RWPE1 (cell line): Measurements from ENCODE around the gene MYO1A.
"Not testable (repeated sequence)": the region's sequence is repeated elsewhere in the genome, so short reads cannot be mapped to it uniquely, and the experiment has no call there.

ENCODE experiments used
- CTCF ChIA-PET: fragments of 350-600 bp; sonication (Branson Sonifier 250); formaldehyde crosslinking; extraction: SDS; loops from one replicate; lab custom pipeline; 2021; lab: Yijun Ruan, JAX
- POLR2A ChIA-PET: fragments of 400-600 bp; formaldehyde crosslinking; extraction: SDS; loops from one replicate; lab custom pipeline; 2020; ENCODE audit warnings: antibody characterized with exemption; ENCODE audit not compliant: low non-redundant PET; lab: Yijun Ruan, JAX
- DNase-seq: peaks from one replicate; pipeline ENCODE4 v3.0.0; 2012; ENCODE audit warnings: low spot score
- H3K27ac ChIP-seq: fragments of 450-650 bp; 2 replicates; pipeline ENCODE4 v1.5.1; 2017
- CTCF ChIP-seq: fragments of 450-650 bp; conservative IDR thresholded peaks from 2 replicates; pipeline ENCODE4 v1.5.1; 2017; ENCODE audit warnings: low read depth, mild to moderate bottlenecking

Gene MYO1A

DNA sequence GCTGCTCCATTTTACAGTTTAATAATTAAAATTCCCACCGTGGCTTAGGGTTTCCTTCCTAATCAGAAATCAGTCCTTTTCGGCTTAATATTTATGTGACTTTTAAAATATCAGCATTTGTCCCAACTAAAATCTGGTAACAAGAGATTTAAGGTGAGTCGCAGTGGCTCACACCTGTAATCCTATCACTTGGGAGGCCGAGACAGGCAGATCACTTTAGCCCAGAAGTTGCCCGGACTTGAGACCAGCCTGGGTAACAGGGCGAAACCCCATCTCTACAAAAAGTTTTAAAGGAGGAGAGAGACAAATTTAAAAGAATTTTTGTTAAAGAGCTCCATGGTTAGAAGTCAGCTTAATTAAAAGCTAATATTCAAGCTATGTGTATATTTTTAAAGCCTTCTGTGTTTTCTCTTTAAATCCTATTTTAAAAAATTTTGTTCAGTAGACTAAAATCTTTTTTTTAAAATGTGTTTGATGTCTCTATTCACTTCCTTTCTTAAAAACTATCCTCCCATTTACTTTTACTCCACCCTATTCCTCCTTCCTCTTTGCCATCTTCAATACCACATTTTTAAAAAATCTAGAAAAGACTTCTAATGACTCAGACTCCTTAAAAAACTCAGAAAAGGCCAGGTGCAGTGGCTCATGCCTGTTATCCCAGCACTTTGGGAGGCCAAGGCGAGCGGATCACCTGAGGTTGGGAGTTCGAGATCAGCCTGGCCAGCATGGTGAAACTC, 29.8 kb downstream of the MYO1A start:
- CTCF ChIA-PET, result interaction anchor here (0.6 to 1.1 kb wide), 3 partner anchors 28 to 408 kb away, joined by 3 to 4 read pairs (median 3); no protein-coding TSS in a partner anchor
- no peak overlapping the region for H3K27ac ChIP-seq
- no peak for TF ChIP-seq CTCF
- POLR2A ChIA-PET, result no interaction called here
- no peak for DNase-seq

DNA sequence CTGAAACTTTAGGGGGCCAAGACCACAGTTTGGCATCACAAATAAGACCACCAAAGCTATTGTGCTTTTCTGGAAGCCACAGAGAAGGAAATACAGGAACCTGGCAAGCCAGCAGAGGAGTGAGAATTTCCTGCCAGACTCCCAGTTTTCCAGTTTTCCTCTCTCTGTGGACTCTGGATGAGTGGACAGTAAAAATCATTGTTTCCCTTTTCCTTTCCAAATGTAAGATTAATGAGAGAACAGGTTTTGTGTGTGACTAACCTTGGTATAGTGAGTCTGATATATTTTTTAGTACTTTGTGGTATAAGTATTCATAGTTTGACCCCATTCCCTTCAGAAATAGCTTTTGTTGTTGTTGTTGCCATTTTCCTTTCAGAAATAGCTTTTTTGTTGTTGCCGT, 31.0 kb downstream of the MYO1A start:
- no peak for DNase-seq
- ChIA-PET POLR2A (no interaction called here), CTCF (interaction anchor here (0.6 to 1.0 kb wide), 3 partner anchors 12 to 79 kb away, joined by 3 read pairs; no protein-coding TSS in a partner anchor)
- no peak for TF ChIP-seq CTCF
- no peak overlapping the region for H3K27ac ChIP-seq

DNA sequence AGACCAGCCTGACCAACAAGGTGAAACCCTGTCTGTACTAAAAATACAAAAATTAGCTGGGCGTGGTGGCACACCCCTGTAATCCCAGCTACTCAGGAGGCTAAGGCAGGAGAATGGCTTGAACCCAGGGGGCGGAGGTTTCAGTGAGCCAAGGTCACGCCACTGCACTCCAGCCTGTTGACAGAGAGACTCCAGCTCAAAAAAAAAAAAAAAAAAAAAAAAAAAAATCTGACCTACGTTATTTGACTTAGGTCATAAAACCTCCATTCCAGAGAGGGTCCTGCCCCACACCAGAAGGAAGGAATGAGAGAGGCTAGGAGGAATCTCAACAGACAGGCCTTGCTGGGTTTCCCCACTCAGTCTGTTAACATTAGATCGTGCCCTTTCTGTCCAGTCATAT, 31.6 kb downstream of the MYO1A start:
- CTCF ChIA-PET, result interaction anchor here (0.6 to 1.0 kb wide), 2 partner anchors 14 to 443 kb away, joined by 3 read pairs; no protein-coding TSS in a partner anchor
- POLR2A ChIA-PET, H3K27ac ChIP-seq, DNase-seq: not testable (repeated sequence)

DNA sequence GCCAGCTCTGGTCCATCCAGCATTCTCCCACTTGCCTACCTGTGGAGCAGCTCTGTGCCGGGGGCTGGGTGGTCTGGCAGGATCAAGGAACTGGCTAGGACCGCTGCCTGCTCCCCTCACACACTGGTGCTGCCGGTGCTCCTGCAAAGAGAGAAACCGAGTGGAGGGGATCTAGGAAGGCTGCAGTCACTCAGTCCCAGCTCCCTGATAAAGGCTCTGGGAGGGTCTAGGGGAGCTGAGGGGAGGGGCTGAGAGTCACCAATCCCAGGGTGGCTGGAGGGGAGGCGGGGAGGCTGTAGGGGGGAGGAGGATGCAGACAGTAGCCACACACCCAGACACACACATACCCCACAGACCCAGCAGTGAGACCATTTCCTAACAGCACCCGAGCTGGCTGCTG, 33.6 kb downstream of the MYO1A start, which contains the start of gene TAC3:
Gene TAC3, minus strand, starts transcription at position 182 of the 400 bp plus-strand sequence. CDS start 732 bp downstream, outside the sequence.
- no peak for DNase-seq
- no peak within 1 kb of the TSS for H3K27ac ChIP-seq
- no peak for TF ChIP-seq CTCF
- ChIA-PET CTCF (interaction anchor here (0.8 to 1.1 kb wide), 3 partner anchors 8 to 46 kb away, joined by 4 to 6 read pairs (median 4); no protein-coding TSS in a partner anchor), POLR2A (interaction anchor here (0.5 kb wide), 1 partner anchor 96 kb away, joined by 3 read pairs; no protein-coding TSS in a partner anchor)

DNA sequence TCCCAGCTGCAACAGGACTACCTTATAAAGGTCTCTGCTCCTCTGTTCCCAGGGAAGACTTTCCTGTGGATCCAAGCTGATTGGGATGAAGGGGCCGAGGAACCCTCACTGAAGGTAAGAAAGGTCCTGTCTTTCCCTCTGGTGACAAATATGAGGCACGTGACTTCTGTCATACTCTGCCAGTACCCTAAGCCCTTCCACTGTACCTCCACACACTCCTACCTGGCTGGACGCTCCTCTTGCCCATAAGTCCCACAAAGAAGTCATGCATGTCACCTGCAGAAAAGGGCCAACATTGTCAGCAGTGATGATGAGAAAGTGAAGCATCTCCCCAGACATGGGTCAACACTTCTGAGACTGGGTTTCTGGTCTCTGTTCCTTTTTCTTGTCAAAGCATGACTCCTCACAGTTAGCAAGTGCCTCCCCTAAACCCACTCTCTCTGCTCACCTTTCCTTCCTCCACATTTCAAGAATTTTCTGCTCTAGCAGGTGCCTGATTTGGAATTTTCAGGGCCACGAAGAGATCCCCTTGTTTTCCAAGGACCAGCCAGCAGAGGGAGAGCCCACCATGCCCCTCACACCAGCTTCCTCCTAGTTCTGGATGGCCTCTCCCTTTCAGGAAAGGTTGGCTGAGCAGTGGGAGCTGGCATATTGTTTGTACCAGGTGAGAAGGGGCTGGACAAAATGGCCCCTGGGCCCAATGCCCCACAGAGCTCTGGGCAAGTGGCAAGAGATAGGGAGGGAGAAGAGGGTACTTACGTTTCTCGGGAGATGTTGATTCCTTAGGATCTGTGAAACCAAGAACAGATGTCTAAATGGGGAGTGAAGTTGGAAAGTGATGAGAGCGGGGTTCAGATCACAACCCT, 37.1 kb downstream of the MYO1A start:
- no peak for TF ChIP-seq CTCF
- no peak for DNase-seq
- ChIA-PET POLR2A (no interaction called here), CTCF (no interaction called here)
- H3K27ac ChIP-seq, result no peak overlapping the region

DNA sequence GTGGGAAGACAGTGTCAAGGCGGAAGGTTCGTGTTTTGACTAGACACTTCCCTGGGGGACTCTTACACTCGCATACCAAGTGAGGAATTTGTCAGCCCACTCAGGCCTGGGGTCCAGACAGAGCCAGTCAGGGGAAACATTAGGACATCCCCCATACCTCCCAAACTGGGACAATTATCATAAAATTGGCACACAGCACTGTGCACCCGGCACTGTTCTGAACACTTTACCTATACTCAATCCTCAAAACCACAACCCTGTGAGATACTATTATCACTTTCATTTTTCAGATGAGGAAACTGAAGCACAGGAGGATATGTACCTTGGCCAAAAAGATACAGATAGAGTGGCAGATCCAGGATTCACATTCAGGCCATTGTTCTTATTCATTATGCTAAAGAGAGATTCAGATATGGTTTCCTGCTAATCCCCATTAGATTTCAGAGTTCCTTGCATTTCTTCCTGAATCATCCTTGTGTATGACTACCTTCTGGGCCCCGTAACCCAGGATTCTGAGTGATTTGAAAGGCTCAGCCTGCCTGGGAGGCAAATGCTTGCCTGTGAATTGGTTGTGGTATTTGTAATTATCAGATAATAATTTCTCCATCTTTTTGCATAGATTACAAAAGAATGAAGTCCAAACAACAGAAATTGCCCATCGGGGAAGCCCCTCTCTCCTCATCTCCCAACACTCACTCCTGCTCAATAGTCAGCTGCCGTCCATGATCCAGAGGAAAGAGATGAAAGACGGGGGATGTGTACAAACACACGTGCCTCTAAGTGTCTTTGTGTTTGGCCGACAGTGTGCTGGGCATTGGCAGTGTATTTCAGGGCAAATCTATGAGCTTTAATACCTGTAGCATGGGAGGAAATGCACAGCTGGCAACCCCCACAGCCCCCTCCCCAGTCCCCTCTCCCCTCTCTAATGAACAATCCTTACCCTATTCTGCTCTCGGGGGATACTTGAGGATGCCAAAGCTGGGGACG, 38.2 kb downstream of the MYO1A start:
- ChIA-PET POLR2A (no interaction called here), CTCF (interaction anchor here (1.3 kb wide), 1 partner anchor 10 kb away, joined by 5 read pairs; no protein-coding TSS in a partner anchor)

More for the DNA sequence above, 38.2 kb downstream of the MYO1A start:
- no peak for TF ChIP-seq CTCF
- no peak overlapping the region for H3K27ac ChIP-seq
- DNase-seq, result no peak
